G401 (cell line): ENCODE data around the gene ARMCX4. TPM values are rescaled to one million over a fixed set of nuclear protein-coding genes. Genes with fewer than 3 reads are reported as not detected.
A peak's percentile ranks its signal among the peaks of the same experiment; 100 is the strongest.
"Not testable (repeated sequence)": the region's sequence is repeated elsewhere in the genome, so short reads cannot be mapped to it uniquely, and the experiment has no call there.

Experiments
- DNase-seq: peaks from one replicate; pipeline ENCODE4 v3.0.0-alpha.2; 2015; ENCODE audit warnings: low spot score
- in situ Hi-C: cut with HindIII; loops from 2 replicates; pipeline ENCODE4 v1.10.0; 2016; ENCODE audit warnings: low sequenced_read_pairs, mixed read lengths
- total RNA-seq: library from RNA; depleted of rRNA; stranded (reverse); fragments of >200 nt; shearing (Covaris generic); gene quantifications from 2 replicates; pipeline ENCODE4 v1.2.3, GENCODE V29; 2014; rRNA removed

The ARMCX4 gene
- not detected in 2 replicates for total RNA-seq

GRCh38 chrX:101485212-101485949 lies at the start of gene ARMCX4:
TSS of gene ARMCX4 (plus strand) at chrX:101485456. CDS start at chrX:101488590, 3,134 bp downstream.
- DNase-seq = peak; percentile 70

DNA sequence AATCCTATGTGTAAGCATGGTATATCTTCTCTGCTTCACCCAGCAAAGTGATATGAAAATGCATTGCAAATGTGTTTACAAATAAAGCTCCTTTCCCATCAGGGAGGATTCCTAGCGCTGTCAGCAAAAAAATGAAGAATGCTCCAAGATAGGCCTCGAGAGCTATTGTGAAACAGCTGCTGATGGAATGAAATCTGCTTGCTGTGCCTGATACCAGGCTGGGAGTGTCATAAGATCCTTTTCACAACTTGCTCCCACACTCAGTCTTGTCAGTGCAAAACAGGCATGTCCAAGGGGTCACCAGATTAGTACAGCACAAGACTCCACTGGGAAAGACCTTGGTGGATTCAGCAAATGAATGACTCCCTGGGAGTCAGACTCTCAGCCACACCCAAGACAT lies 43.2 kb upstream of the ARMCX4 start:
- in situ Hi-C loops = no loop called here
- DNase-seq = no peak

More at GRCh38 chrX:101485212-101485949, at the start of gene ARMCX4:
- in situ Hi-C loops = no loop called here

DNA sequence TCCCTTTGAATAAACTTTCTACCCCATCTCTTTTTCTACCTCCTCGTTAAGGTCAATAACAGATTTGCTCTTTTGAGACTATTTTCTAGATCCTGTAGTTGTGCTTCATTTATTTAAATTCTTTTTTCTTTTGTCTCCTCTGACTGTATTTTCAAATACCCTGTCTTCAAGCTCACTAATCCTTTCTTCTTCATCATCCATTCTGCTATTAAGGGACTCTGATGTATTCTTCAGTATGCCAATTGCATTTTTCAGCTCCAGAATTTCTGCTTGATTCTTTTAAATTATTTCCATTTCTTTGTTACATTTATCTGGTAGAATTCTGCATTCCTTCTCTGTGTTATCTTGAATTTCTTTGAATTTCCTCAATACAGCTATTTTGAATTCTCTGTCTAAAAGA lies 36.0 kb upstream of the ARMCX4 start:
- in situ Hi-C loops = no loop called here
- DNase-seq = no peak

GRCh38 chrX:101450085-101450484 lies 35.2 kb upstream of the ARMCX4 start:
- in situ Hi-C loops = no loop called here

GRCh38 chrX:101450961-101451360 lies 34.3 kb upstream of the ARMCX4 start:
- no peak for DNase-seq
- in situ Hi-C loops = no loop called here

More at GRCh38 chrX:101450085-101450484, 35.2 kb upstream of the ARMCX4 start:
- no peak for DNase-seq

DNA sequence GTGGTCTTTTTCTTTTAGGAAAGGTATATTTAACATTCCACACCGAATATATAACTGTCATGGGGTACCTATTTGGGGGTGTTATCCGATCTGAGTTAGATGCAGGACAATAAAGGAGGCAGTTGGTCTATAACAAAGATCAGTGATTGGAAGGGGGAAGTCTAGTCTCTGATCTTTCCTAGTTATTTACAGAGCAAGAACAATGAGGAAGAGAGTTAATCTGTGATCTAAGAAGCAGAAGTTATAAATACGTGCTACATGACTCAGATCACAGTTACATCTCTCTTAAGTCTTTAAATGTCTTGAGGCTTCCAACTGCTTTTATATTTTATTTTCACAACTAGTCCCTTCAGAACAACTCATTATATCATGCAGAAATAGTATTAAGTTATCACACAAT lies 33.2 kb upstream of the ARMCX4 start:
- no peak for DNase-seq
- in situ Hi-C loops = no loop called here

- DNase-seq = no peak
- in situ Hi-C loops = no loop called here
Observed at GRCh38 chrX:101460669-101461068, 24.6 kb upstream of the ARMCX4 start.

- in situ Hi-C loops = no loop called here
- DNase-seq = peak; percentile 21
Observed at GRCh38 chrX:101462892-101463291, 22.4 kb upstream of the ARMCX4 start.

GRCh38 chrX:101478366-101478765 lies 6.9 kb upstream of the ARMCX4 start:
- in situ Hi-C loops = no loop called here
- DNase-seq = no peak

DNA sequence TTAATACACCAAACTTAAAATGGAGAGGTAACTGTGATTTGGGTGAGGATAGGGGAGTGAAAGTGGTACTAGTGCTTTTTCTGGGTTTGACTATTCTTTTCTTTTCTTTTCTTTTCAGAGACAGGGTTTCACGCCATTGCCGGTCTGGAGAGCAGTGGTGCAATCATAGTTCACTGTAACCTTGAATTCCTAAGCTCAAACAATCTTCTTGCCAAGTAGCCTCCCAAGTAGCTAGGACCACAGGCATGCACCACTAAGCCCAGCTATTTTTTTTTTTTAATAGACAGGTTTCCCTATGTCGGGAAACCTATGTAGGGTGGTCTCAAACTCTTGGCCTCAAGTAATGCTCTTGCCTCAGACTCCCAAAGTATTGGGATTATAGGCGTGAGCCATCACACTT lies 3.0 kb upstream of the ARMCX4 start:
- DNase-seq = no peak
- in situ Hi-C loops = no loop called here

GRCh38 chrX:101483705-101484104 lies 1.6 kb upstream of the ARMCX4 start:
- DNase-seq = no peak

DNA sequence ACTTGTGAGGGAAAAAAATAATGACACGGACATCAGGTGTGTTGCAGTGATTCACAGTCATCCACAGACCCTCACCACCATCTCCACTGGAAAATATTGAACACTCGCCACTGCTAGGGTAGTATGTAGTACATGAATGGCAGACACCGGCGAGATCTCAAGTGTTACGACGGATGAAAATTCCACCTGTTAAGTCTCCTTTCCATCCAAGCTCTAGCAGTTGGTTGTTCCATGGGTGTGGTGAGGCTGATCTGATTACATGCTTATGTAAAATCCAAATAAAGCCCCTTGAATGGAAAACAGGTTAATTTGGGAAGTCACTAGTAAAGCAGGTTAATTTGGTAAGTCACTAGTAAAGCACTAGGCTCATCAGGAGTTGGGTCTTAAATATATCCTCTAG lies 1.1 kb upstream of the ARMCX4 start:
- in situ Hi-C loops = no loop called here
- DNase-seq = no peak

More at GRCh38 chrX:101483705-101484104, 1.6 kb upstream of the ARMCX4 start:
- in situ Hi-C loops = no loop called here

- in situ Hi-C loops = no loop called here
- DNase-seq = no peak
Observed at GRCh38 chrX:101488796-101489195, 3.5 kb downstream of the ARMCX4 start.

- no peak for DNase-seq
- in situ Hi-C loops = no loop called here
Observed at GRCh38 chrX:101491943-101492342, 6.7 kb downstream of the ARMCX4 start.

DNA sequence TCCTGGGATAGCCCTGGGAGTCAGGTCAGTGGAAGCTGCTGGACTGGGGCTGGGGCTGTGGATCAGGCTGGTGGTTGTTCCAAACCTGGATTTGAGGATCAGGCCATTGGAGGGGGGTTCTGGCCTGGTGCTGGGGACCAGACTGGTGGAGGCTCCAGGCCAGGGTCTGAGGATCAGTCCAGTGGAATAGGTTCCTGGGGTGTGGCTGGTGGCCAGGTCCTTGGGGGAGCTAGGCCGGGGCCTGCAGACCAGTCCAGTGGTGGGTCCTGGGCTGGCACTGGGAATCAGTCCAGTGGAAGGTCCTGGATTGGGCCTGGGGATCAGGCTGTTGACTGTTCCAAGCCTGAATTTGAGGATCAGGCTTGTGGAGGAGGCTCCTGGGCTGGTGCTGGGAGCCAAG lies 8.0 kb downstream of the ARMCX4 start:
- DNase-seq = no peak
- in situ Hi-C loops = no loop called here

DNA sequence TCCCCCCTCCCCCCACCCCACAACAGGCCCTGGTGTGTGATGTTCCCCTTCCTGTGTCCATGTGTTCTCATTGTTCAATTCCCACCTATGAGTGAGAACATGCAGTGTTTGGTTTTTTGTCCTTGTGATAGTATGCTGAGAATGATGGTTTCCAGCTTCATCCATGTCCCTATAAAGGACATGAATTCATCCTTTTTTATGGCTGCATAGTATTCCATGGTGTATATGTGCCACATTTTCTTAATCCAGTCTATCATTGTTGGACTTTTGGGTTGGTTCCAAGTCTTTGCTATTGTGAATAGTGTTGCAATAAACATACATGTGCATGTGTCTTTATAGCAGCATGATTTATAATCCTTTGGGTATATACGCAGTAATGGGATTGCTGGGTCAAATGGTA lies 17.7 kb downstream of the ARMCX4 start:
- in situ Hi-C loops, DNase-seq: not testable (repeated sequence)

DNA sequence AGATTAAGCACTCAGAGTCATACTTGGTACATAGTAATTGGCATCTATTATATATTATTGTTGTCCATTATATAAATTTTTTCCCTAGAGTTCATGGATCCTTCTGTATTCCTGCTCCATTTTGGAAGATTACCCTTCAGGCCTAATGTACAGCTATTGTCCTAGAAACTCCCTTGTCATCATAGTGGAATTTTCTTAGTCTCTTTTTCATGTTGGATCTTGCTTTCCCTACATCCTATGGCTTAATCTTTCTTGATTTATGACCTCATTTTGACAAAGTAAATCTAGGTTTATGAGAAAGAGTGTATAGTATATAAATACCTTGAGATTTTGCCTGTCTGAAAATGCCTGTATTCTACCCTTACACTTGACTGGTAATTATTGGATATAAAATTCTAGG lies 22.1 kb downstream of the ARMCX4 start:
- in situ Hi-C loops = no loop called here
- no peak for DNase-seq

- in situ Hi-C loops = no loop called here
Observed at GRCh38 chrX:101507986-101508385, 22.7 kb downstream of the ARMCX4 start.

GRCh38 chrX:101530944-101531343 lies 45.7 kb downstream of the ARMCX4 start:
- in situ Hi-C loops = no loop called here
- DNase-seq = no peak

More at GRCh38 chrX:101507986-101508385, 22.7 kb downstream of the ARMCX4 start:
- no peak for DNase-seq
